GM23338 (cell line): ENCODE measurements around the gene NDOR1. TPM values are rescaled to one million over a fixed set of nuclear protein-coding genes. Genes with fewer than 3 reads are reported as not detected.
A peak's percentile ranks its signal among the peaks of the same experiment; 100 is the strongest.

Experiments
- ATAC-seq: fragments of 200-7000 bp; cut with Tn5 transposase; 3 replicates; pipeline ENCODE4 v1.9.1; 2020
- DNase-seq: peaks from one replicate; pipeline ENCODE4 v3.0.0-alpha.2; 2015; ENCODE audit warnings: low spot score
- H2AFZ ChIP-seq: fragments of 200-600 bp; sonication (generic); 2 replicates; pipeline ENCODE4 v1.8.0; 2016; ENCODE audit warnings: antibody characterized with exemption, mild to moderate bottlenecking, moderate library complexity
- H3F3A ChIP-seq: fragments of 200-600 bp; sonication (generic); replicated peaks from 2 replicates; pipeline ENCODE4 v1.8.0; 2017; ENCODE audit warnings: antibody characterized with exemption, mixed run types, low read depth
- H3K27ac ChIP-seq: fragments of 200-600 bp; sonication (generic); 2 replicates; pipeline ENCODE4 v1.6.1; 2016; ENCODE audit warnings: low read depth
- H3K27me3 ChIP-seq: fragments of 200-600 bp; sonication (generic); 2 replicates; pipeline ENCODE4 v1.8.0; 2016; ENCODE audit warnings: mild to moderate bottlenecking, mixed run types, moderate library complexity; ENCODE audit not compliant: insufficient read depth
- H3K36me3 ChIP-seq: fragments of 200-600 bp; sonication (generic); 2 replicates; pipeline ENCODE4 v1.8.0; 2016; ENCODE audit warnings: mild to moderate bottlenecking; ENCODE audit not compliant: insufficient read depth
- H3K4me1 ChIP-seq: fragments of 200-600 bp; sonication (generic); 2 replicates; pipeline ENCODE4 v1.8.0; 2016; ENCODE audit warnings: mild to moderate bottlenecking, moderate library complexity; ENCODE audit not compliant: insufficient read depth
- H3K4me2 ChIP-seq: fragments of 200-600 bp; sonication (generic); 2 replicates; pipeline ENCODE4 v1.7.1; 2017; ENCODE audit warnings: mixed run types
- H3K4me3 ChIP-seq: fragments of 200-600 bp; sonication (generic); 2 replicates; pipeline ENCODE4 v1.6.1; 2016; ENCODE audit warnings: mixed run types
- H3K79me2 ChIP-seq: fragments of 200-600 bp; sonication (generic); replicated peaks from 2 replicates; pipeline ENCODE4 v1.8.0; 2017; ENCODE audit warnings: mild to moderate bottlenecking; ENCODE audit not compliant: insufficient read depth
- H3K9me2 ChIP-seq: fragments of 200-600 bp; sonication (generic); 2 replicates; pipeline ENCODE4 v1.8.0; 2017; ENCODE audit not compliant: insufficient read depth
- H4K20me1 ChIP-seq: fragments of 200-600 bp; sonication (generic); replicated peaks from 2 replicates; pipeline ENCODE4 v1.8.0; 2017; ENCODE audit warnings: mild to moderate bottlenecking; ENCODE audit not compliant: insufficient read depth
- H3K27ac Mint-ChIP-seq: 2 replicates; pipeline ENCODE4 v1.8.0; 2020; ENCODE audit warnings: inconsistent platforms, mild to moderate bottlenecking, moderate library complexity, mixed read lengths
- H3K27me3 Mint-ChIP-seq: 3 replicates; pipeline ENCODE4 v1.8.0; 2022; ENCODE audit warnings: low read depth, mild to moderate bottlenecking, moderate library complexity, mixed read lengths, inconsistent platforms; ENCODE audit not compliant: insufficient read depth, poor library complexity
- H3K36me3 Mint-ChIP-seq: 3 replicates; pipeline ENCODE4 v1.8.0; 2021; ENCODE audit warnings: low read depth, mild to moderate bottlenecking, inconsistent platforms, moderate library complexity, mixed read lengths
- H3K4me1 Mint-ChIP-seq: 3 replicates; pipeline ENCODE4 v1.8.0; 2020; ENCODE audit warnings: mild to moderate bottlenecking, inconsistent platforms, mixed read lengths
- H3K4me3 Mint-ChIP-seq: 3 replicates; pipeline ENCODE4 v1.8.0; 2021; ENCODE audit warnings: moderate library complexity, mild to moderate bottlenecking, inconsistent platforms, mixed read lengths
- H3K9me3 Mint-ChIP-seq: 3 replicates; pipeline ENCODE4 v1.8.0; 2020; ENCODE audit warnings: moderate library complexity, mild to moderate bottlenecking, inconsistent platforms, mixed read lengths
- CREB1 ChIP-seq: fragments of 250-450 bp; sonication (Bioruptor Pico); IDR thresholded peaks from 2 replicates; pipeline ENCODE4 v1.5.0; 2020; ENCODE audit warnings: low read depth, mild to moderate bottlenecking, moderate library complexity
- EZH2 ChIP-seq: fragments of 200-600 bp; sonication (generic); IDR thresholded peaks from one replicate; pipeline ENCODE4 v1.8.0; 2017; ENCODE audit warnings: antibody characterized with exemption, mild to moderate bottlenecking, low read depth; ENCODE audit not compliant: unreplicated experiment
- EZH2phosphoT487 ChIP-seq: fragments of 200-600 bp; sonication (generic); IDR thresholded peaks from one replicate; pipeline ENCODE4 v1.8.1; 2018; ENCODE audit warnings: antibody characterized with exemption; ENCODE audit not compliant: unreplicated experiment
- NANOG ChIP-seq: IDR thresholded peaks from 2 replicates; pipeline ENCODE4 v1.6.1; 2016; ENCODE audit warnings: antibody characterized with exemption, borderline replicate concordance
- POLR2AphosphoS5 ChIP-seq: IDR thresholded peaks from 2 replicates; pipeline ENCODE4 v1.6.1; 2016; ENCODE audit warnings: antibody characterized with exemption, low read depth
- STAT1 ChIP-seq: IDR thresholded peaks from one replicate; pipeline ENCODE4 v1.6.1; 2016; ENCODE audit warnings: antibody characterized with exemption; ENCODE audit not compliant: unreplicated experiment
- ZNF114 ChIP-seq: fragments of 250-450 bp; sonication (Bioruptor Pico); IDR thresholded peaks from 2 replicates; pipeline ENCODE4 v1.5.0; 2020; ENCODE audit warnings: mild to moderate bottlenecking, moderate library complexity
- polyA plus RNA-seq: library from polyadenylated mRNA; unstranded; fragments of >200 nt; fragmentation: Nextera tagmentation; extraction: Ambion mirVana; gene quantifications from 2 replicates; pipeline ENCODE4 v1.2.1, GENCODE V29; 2016
- total RNA-seq: library from RNA; depleted of rRNA; stranded (reverse); fragments of >200 nt; shearing (Covaris generic); gene quantifications from 2 replicates; pipeline ENCODE4 v1.2.3, GENCODE V29; 2014
- TF ChIP-seq, protein P1 (sequence below), 2 experiments: fragments of 200-600 bp in 1 of 2; sonication (generic) in 1 of 2; conservative IDR thresholded peaks; 2 replicates each; pipeline versions ENCODE4 v1.5.1 to v1.6.1; 2016 to 2017; ENCODE audit warnings: antibody characterized with exemption in 2 of 2, low read depth in 2 of 2, mild to moderate bottlenecking in 2 of 2, moderate library complexity in 1 of 2
- TF ChIP-seq, protein P2 (sequence below): IDR thresholded peaks from 2 replicates; pipeline ENCODE4 v1.6.1; 2016; ENCODE audit warnings: antibody characterized with exemption

Gene NDOR1
- total and polyA plus RNA-seq, 2 experiments from 2014 or later = 19.4 to 38.1 TPM

DNA sequence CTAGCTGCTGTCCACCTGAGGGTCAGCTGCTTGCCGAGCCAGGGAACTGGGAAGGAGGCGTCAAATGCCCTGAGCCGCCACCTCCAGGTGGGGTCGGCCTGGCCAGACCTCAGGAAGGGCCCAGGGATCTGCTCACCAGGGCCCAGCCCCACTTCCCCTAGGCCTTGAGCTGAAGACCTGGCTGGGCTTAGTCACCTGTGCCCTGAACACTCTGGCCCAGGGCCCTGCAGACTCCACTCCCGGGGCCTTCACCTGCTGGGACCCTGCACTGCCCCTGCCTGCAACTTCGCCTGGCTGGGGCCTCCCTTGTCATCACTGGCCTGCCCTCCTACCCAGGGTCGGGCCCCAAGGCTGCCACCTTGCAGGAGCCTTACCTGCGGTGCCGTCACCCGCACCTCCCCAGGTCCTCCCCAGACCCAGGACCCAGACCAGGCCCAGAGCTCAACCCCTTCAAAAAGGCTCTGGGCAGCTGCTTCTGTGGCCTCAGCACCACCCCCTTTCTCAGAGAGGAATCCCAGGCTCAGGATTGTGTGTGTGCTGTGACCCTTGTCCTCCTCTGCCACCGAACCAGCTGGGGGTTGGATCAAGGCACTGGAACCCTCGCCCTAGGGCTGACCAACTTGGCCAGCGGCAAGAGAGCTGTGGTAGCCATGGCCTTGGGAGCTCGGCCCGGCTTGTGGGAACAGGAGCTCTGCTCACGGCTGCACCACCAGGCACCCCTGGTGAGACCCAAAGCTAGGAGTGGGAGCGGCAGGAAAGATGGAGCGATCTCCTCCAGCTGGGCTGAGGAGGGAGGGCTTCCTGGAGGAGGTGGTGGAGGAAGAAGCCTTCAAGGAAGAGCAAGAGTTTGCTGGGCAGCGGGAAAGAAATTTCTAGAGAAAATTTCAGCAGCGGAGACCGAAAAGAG lies 48.5 kb downstream of the NDOR1 start:
- Histone ChIP-seq H3K27ac (no peak overlapping the region), H2AFZ (no peak overlapping the region), H3F3A (peaks cover 8% of the 10 kb centered on the region), H3K79me2 (peaks cover 24% of the 10 kb centered on the region), H3K4me1 (peaks cover 13% of the 10 kb centered on the region; the same call in 1 of the 2 replicates), H3K27me3 (peaks cover 4% of the 10 kb centered on the region; the same call in 1 of the 2 replicates), H4K20me1 (no peaks in the 10 kb centered on the region; the same call in 1 of the 2 replicates), H3K9me2 (no peaks in the 10 kb centered on the region), H3K36me3 (peaks cover 6% of the 10 kb centered on the region), H3K4me3 (peak overlapping the region; percentile 96), H3K4me2 (peak overlapping the region; percentile 98)
- Mint-ChIP-seq H3K36me3 (peaks cover 15% of the 10 kb centered on the region; the same call in 2 of the 3 replicates), H3K27me3 (peaks cover 21% of the 10 kb centered on the region), H3K9me3 (no peaks in the 10 kb centered on the region), H3K27ac (peak overlapping the region; percentile 28; the same call in 1 of the 2 replicates), H3K4me3 (peak overlapping the region; percentile 85), H3K4me1 (peaks cover 11% of the 10 kb centered on the region)
- peak; percentile 36 for DNase-seq
- ATAC-seq = peak; percentile 8
- TF ChIP-seq CREB1 (CRISPR knock-in tag) = no peak

DNA sequence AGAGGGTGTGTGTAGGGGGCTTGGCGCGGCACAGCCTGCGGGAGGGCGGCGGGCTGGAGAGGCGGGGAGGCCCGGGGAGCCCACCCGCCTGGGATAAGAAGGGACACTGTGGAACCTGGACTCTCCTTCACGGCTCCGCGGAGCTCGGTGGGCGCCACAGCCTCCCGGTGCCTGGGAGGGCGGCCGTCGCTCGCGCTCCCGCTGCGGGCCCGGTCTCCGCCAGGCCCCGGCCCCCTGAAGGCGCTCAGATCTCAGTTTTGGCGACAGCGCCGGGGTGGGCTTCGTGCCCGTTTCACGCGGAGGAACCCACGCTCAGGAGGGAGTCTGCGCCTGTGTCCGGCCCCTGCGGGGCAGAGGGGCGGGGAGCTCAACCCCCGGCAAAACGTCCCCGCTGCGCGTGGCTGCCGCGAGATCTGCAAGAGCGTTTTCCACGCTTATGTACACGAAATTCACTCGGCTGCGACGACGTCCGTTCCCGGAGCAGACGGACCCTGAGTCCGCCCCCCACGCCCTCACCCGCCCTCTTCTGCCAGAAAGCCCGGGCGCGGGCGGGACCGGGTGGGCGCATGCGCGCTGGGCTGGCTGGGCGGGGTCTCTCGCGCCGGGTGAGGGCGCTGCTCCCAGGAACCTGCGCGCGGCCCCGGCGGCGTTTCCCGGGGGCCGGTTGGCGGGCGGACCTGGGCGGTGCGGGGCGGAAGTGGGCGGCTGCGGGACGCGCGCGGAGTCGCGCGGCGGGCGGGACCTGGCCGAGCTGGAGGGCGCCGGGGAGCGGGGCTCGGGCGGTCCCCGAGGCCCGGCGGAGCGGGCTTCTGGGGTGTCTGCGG lies 49.3 kb downstream of the NDOR1 start, which contains the start of gene NELFB:
NELFB (plus strand) TSS at position 704 of the 824 bp plus-strand sequence.
- Histone ChIP-seq H3K27ac (no peak within 1 kb of the TSS), H3F3A (peaks cover 12% of the 10 kb centered on the region)
- H3K36me3 Mint-ChIP-seq = peaks cover 19% of the 10 kb centered on the region; the same call in 2 of the 3 replicates

DNA sequence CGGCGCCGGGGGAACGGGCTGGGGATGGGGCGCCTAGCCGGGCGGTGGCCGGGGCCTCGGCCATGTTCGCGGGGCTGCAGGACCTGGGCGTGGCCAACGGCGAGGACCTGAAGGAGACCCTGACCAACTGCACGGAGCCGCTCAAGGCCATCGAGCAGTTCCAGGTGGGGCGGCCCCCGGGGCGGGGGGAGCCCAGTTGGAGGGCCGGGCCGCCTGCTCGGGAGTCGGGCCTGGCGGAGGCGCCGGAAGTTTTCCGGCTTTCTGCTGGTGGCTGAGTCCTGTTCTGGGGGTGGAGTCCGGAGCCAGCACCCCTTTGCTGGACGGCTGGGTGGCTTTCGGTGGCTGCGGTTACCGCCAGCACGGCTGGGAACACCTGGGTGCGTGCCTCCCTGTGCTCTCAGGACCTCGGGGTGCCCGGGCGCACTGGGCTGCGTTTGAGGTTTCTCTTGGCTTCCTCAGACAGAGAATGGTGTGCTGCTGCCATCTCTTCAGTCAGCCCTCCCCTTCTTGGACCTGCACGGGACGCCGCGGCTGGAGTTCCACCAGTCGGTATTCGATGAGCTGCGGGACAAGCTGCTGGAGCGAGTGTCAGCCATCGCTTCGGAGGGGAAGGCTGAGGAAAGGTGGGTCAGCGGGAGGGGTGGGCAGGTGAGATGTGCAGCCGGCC lies 50.1 kb downstream of the NDOR1 start:
- H3K36me3 Mint-ChIP-seq = peaks cover 19% of the 10 kb centered on the region; the same call in 2 of the 3 replicates
- no peak overlapping the region for H2AFZ ChIP-seq
- H4K20me1 ChIP-seq = no peaks in the 10 kb centered on the region; the same call in 1 of the 2 replicates
- peaks cover 16% of the 10 kb centered on the region for H3K27me3 Mint-ChIP-seq
- H3K36me3 ChIP-seq = peaks cover 9% of the 10 kb centered on the region
- H3K4me3 Mint-ChIP-seq = peak overlapping the region; percentile 89
- peak overlapping the region; percentile 96 for H3K4me3 ChIP-seq
- DNase-seq = peak; percentile 67
- no peaks in the 10 kb centered on the region for H3K9me3 Mint-ChIP-seq
- H3K9me2 ChIP-seq = no peaks in the 10 kb centered on the region
- peaks cover 4% of the 10 kb centered on the region; the same call in 1 of the 2 replicates for H3K27me3 ChIP-seq
- ATAC-seq = peak; percentile 29
- no peak overlapping the region; the same call in 1 of the 2 replicates for H3K27ac Mint-ChIP-seq
- no peak overlapping the region for H3K27ac ChIP-seq
- H3K4me1 ChIP-seq = peaks cover 13% of the 10 kb centered on the region; the same call in 1 of the 2 replicates
- peak overlapping the region; percentile 94 for H3K4me2 ChIP-seq
- peaks cover 24% of the 10 kb centered on the region for H3K79me2 ChIP-seq
- H3F3A ChIP-seq = peaks cover 12% of the 10 kb centered on the region
- H3K4me1 Mint-ChIP-seq = peaks cover 8% of the 10 kb centered on the region
- TF ChIP-seq POLR2AphosphoS5 (no peak), CREB1 (CRISPR knock-in tag) (no peak), EZH2phosphoT487 (no peak), EZH2 (no peak), STAT1 (no peak), ZNF114 (CRISPR knock-in tag) (no peak)
- TF ChIP-seq, protein P1, sequence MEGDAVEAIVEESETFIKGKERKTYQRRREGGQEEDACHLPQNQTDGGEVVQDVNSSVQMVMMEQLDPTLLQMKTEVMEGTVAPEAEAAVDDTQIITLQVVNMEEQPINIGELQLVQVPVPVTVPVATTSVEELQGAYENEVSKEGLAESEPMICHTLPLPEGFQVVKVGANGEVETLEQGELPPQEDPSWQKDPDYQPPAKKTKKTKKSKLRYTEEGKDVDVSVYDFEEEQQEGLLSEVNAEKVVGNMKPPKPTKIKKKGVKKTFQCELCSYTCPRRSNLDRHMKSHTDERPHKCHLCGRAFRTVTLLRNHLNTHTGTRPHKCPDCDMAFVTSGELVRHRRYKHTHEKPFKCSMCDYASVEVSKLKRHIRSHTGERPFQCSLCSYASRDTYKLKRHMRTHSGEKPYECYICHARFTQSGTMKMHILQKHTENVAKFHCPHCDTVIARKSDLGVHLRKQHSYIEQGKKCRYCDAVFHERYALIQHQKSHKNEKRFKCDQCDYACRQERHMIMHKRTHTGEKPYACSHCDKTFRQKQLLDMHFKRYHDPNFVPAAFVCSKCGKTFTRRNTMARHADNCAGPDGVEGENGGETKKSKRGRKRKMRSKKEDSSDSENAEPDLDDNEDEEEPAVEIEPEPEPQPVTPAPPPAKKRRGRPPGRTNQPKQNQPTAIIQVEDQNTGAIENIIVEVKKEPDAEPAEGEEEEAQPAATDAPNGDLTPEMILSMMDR (conservative IDR thresholded peaks at IDR 0.05; ENCODE audit: low read depth in 2 of 2) = no peak
- TF ChIP-seq, protein P2, sequence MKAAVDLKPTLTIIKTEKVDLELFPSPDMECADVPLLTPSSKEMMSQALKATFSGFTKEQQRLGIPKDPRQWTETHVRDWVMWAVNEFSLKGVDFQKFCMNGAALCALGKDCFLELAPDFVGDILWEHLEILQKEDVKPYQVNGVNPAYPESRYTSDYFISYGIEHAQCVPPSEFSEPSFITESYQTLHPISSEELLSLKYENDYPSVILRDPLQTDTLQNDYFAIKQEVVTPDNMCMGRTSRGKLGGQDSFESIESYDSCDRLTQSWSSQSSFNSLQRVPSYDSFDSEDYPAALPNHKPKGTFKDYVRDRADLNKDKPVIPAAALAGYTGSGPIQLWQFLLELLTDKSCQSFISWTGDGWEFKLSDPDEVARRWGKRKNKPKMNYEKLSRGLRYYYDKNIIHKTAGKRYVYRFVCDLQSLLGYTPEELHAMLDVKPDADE = no peak; the same call in 1 of the 2 replicates

More for the DNA sequence above, 49.3 kb downstream of the NDOR1 start, which contains the start of gene NELFB:
- H4K20me1 ChIP-seq = no peaks in the 10 kb centered on the region; the same call in 1 of the 2 replicates
- H3K4me1 ChIP-seq = peaks cover 13% of the 10 kb centered on the region; the same call in 1 of the 2 replicates
- TF ChIP-seq NANOG = no peak
- TF ChIP-seq POLR2AphosphoS5 = peak; percentile 95
- peak; percentile 37; the same call in 1 of the 2 replicates for TF ChIP-seq CREB1 (CRISPR knock-in tag)
- Mint-ChIP-seq H3K4me1 (peaks cover 11% of the 10 kb centered on the region), H3K9me3 (no peaks in the 10 kb centered on the region), H3K27me3 (peaks cover 21% of the 10 kb centered on the region), H3K4me3 (peak within 1 kb of the TSS; percentile 89), H3K27ac (peak within 1 kb of the TSS; percentile 28; the same call in 1 of the 2 replicates)
- H3K9me2 ChIP-seq = no peaks in the 10 kb centered on the region
- H3K27me3 ChIP-seq = peaks cover 4% of the 10 kb centered on the region; the same call in 1 of the 2 replicates
- peak; percentile 65 for ATAC-seq
- DNase-seq = peak; percentile 88
- peak within 1 kb of the TSS; percentile 98 for H3K4me2 ChIP-seq
- H3K36me3 ChIP-seq = peaks cover 9% of the 10 kb centered on the region
- H3K79me2 ChIP-seq = peaks cover 24% of the 10 kb centered on the region
- peak within 1 kb of the TSS; percentile 96 for H3K4me3 ChIP-seq
- peak within 1 kb of the TSS; percentile 94 for H2AFZ ChIP-seq
